Activated naive CD4-positive, alpha-beta T cell treated with anti-CD3 and anti-CD28 coated beads, Interleukin-2, amount 50 U/mL, for 24 hours (primary cell): ENCODE data around the gene PPP1R16B.
A peak's percentile ranks its signal among the peaks of the same experiment; 100 is the strongest.

Experiments
- H3K27ac Mint-ChIP-seq: one replicate; pipeline ENCODE4 v1.8.0; 2021; ENCODE audit warnings: mild to moderate bottlenecking, mixed read lengths
- H3K27me3 Mint-ChIP-seq: one replicate; pipeline ENCODE4 v1.8.0; 2021; ENCODE audit warnings: mixed read lengths
- H3K36me3 Mint-ChIP-seq: one replicate; pipeline ENCODE4 v1.8.0; 2021; ENCODE audit warnings: mixed read lengths
- H3K4me1 Mint-ChIP-seq: one replicate; pipeline ENCODE4 v1.8.0; 2021; ENCODE audit warnings: mixed read lengths
- H3K4me3 Mint-ChIP-seq: one replicate; pipeline ENCODE4 v1.8.0; 2021; ENCODE audit warnings: mild to moderate bottlenecking, mixed read lengths
- H3K9me3 Mint-ChIP-seq: one replicate; pipeline ENCODE4 v1.8.0; 2021; ENCODE audit warnings: mixed read lengths

Gene PPP1R16B

DNA sequence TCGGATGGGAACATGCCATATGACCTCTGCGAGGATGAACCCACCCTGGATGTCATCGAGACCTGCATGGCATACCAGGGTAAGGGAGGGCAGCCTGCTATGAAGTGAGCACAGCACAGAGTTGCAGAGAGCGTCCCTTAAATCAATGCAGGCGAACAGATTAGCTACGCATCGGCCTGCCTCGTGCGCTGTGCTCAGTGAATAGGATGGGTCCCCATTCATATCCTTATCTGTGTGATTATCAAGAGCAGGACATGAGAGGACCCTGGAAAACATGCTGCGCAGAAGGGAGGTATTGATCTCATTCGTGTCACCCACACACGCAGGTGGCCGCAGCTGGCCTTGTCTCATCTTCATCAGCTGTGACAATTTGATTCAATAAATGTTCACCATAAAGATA lies 95.1 kb downstream of the PPP1R16B start:
- Mint-ChIP-seq H3K4me3 (no peak overlapping the region), H3K4me1 (no peaks in the 10 kb centered on the region), H3K9me3 (no peaks in the 10 kb centered on the region), H3K27me3 (no peaks in the 10 kb centered on the region), H3K27ac (no peak overlapping the region), H3K36me3 (peaks cover 32% of the 10 kb centered on the region)

DNA sequence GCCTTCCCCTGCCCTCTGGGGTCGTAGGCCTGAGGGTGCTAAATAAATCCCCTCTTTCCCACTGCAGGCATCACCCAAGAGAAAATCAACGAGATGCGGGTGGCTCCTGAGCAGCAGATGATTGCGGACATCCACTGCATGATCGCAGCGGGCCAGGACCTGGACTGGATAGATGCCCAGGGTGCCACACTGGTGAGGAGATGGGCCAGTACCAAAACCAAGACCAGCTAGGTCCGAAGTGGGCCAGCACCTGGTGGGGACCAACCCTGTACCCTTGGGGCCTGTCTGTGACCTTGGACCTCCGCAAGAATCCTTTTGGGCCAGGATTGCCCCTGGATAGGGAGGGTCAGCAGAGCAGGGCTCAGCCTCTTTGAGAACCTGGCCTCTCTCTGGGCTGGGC lies 97.1 kb downstream of the PPP1R16B start:
- Mint-ChIP-seq H3K4me3 (no peak overlapping the region), H3K4me1 (no peaks in the 10 kb centered on the region), H3K27ac (no peak overlapping the region), H3K27me3 (no peaks in the 10 kb centered on the region), H3K36me3 (peaks cover 34% of the 10 kb centered on the region), H3K9me3 (no peaks in the 10 kb centered on the region)

DNA sequence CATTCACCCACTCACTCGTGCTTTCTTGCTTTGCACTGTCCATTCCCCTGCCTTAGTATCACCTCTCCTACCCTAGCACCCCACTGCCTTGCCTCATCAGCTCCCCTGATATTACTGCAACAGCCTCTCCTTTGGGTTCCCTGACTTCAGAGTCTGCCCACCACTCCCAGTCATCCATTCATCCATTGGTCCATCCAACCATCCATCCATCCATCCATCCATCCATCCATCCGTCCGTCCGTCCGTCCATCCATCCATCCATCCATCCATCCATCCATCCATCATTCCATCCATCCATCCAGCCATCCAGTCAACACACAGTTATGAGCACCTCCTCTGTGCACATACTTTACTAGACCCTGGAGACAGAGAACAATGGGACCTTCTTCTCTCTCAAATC lies 97.8 kb downstream of the PPP1R16B start:
- Mint-ChIP-seq H3K4me3 (no peak overlapping the region), H3K36me3 (peaks cover 37% of the 10 kb centered on the region), H3K4me1 (no peaks in the 10 kb centered on the region), H3K9me3 (no peaks in the 10 kb centered on the region), H3K27me3 (no peaks in the 10 kb centered on the region), H3K27ac (peak overlapping the region; percentile 61)

DNA sequence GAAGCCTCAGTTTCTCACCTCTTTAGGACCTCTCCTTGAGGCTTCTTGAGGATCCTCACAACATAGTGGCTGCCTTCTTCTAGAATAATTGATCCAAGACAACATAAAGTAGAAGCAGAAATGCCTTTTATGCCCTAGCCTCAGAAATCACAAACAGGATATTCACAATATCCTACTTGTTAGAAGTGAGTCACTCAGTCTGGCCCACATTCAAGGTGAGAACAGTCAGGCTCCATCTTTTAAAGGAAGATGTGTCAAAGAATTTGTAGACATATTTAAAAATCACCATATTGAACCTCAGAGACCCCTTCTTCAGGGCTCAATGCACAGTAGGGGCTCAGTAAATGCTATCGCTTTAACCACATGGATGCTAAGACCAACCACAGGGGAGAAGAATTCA lies 99.9 kb downstream of the PPP1R16B start:
- Mint-ChIP-seq H3K36me3 (peaks cover 44% of the 10 kb centered on the region), H3K4me3 (no peak overlapping the region), H3K27me3 (no peaks in the 10 kb centered on the region), H3K9me3 (no peaks in the 10 kb centered on the region), H3K27ac (no peak overlapping the region), H3K4me1 (no peaks in the 10 kb centered on the region)

DNA sequence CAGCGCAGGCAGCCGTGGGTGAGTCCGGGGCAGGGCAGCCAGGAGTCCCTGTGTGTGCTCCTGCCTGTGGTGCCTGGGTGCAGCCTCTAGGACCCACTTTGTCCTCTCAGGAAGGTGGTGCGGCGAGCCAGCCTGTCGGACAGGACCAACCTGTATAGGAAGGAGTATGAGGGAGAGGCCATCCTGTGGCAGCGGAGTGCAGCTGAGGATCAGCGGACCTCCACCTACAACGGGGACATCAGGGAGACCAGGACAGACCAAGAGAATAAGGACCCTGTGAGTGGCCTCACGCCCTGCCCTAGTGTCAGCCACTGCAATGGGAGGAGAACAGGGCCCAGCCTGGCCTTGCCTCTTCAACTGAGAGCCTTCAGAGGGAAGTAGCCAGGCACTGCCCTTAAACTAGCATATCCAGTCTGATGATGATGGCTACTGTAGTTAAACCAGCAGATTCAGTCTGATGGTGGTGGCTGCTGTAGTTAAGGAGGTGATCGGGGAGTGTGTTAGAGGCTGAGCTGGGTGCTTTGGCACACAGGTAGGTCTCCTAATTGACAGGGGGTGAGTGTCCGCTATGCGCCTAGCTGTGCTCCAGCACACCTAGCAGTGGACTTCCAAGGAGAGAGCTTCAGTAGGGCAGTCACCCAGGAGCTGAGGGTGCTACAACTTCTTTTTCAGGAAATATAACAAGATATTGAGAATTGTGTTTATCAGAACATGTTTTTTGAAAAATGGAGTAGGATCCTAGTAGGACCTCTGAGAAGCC lies 102.6 kb downstream of the PPP1R16B start:
- Mint-ChIP-seq H3K36me3 (peaks cover 35% of the 10 kb centered on the region), H3K27ac (no peak overlapping the region)

DNA sequence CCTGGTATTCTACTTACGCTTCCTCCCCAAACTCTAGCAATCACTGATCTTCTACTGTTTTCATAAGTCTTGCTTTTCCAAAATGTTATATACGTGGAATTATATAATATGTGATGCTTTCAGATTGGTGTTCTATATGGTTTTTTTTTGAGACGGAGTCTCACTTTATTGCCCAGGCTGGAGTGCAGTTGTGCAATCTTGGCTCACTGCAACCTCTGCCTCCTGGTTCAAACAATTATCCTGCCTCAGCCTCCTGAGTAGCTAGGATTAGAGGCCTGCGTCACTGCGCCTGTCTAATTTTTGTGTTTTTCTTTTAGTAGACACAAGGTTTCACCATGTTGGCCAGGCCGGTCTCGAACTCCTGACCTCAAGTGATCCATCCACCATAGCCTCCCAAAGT lies 109.9 kb downstream of the PPP1R16B start:
- no peaks in the 10 kb centered on the region for H3K9me3 Mint-ChIP-seq
- H3K36me3 Mint-ChIP-seq = peaks cover 8% of the 10 kb centered on the region
- H3K27me3 Mint-ChIP-seq = no peaks in the 10 kb centered on the region
- no peaks in the 10 kb centered on the region for H3K4me1 Mint-ChIP-seq
- no peak overlapping the region for H3K27ac Mint-ChIP-seq
- H3K4me3 Mint-ChIP-seq = no peak overlapping the region

More for the DNA sequence above, 102.6 kb downstream of the PPP1R16B start:
- no peak overlapping the region for H3K4me3 Mint-ChIP-seq
- H3K4me1 Mint-ChIP-seq = no peaks in the 10 kb centered on the region
- H3K9me3 Mint-ChIP-seq = no peaks in the 10 kb centered on the region
- no peaks in the 10 kb centered on the region for H3K27me3 Mint-ChIP-seq

DNA sequence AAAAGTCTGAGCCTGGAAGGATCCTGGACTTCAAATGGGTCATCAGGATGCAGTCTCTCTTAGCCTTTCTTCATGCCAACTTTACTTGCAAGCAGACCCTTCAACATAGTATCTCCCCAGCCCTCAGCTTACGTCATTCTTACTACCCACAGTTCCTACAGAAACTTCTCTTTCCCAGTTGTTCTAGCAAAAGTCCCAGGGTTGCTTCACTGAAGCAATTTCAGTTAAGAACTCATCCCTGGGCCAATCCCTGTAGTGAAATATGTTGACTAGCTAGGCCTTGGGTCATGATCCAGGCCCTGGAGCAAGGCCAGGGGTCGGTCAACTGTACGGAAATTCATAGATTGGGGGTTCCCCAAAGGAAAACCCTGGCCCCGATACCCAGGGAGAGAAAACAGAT lies 112.2 kb downstream of the PPP1R16B start:
- peaks cover 7% of the 10 kb centered on the region for H3K36me3 Mint-ChIP-seq
- H3K9me3 Mint-ChIP-seq = no peaks in the 10 kb centered on the region
- no peaks in the 10 kb centered on the region for H3K4me1 Mint-ChIP-seq
- H3K27me3 Mint-ChIP-seq = no peaks in the 10 kb centered on the region
- H3K4me3 Mint-ChIP-seq = no peak overlapping the region
- no peak overlapping the region for H3K27ac Mint-ChIP-seq

DNA sequence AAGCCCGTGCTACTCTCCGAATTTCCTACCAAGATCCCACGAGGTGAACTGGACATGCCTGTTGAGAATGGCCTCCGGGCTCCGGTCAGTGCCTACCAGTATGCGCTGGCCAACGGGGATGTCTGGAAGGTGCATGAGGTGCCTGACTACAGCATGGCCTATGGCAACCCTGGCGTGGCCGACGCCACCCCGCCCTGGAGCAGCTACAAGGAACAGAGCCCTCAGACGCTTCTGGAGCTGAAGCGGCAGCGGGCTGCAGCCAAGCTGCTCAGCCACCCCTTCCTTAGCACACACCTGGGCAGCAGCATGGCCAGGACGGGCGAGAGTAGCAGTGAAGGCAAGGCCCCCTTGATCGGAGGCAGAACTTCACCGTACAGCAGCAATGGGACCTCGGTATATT lies 112.7 kb downstream of the PPP1R16B start:
- no peaks in the 10 kb centered on the region for H3K4me1 Mint-ChIP-seq
- H3K4me3 Mint-ChIP-seq = no peak overlapping the region
- H3K9me3 Mint-ChIP-seq = no peaks in the 10 kb centered on the region
- no peaks in the 10 kb centered on the region for H3K27me3 Mint-ChIP-seq
- H3K36me3 Mint-ChIP-seq = peaks cover 7% of the 10 kb centered on the region
- H3K27ac Mint-ChIP-seq = no peak overlapping the region

DNA sequence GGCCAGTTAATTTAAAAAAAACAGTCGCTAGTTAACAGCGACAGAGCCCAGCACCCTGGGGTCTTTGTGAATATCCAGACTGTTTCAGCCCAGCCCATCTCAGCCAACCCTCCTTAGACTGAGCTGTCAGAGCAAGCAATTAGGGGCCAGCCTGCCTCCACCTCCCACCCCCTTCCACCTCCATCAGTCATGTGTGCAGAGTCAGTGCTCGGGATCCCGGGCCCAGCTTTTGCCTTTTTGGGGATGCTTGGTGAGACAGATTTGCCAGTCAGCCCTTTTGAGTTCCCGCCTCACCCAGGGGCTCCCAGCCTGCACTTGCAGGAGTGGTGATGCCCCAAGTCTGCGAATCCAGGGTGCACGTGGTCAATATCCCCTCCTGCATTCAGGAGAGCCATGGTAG lies 114.2 kb downstream of the PPP1R16B start:
- Mint-ChIP-seq H3K27me3 (no peaks in the 10 kb centered on the region), H3K4me1 (no peaks in the 10 kb centered on the region), H3K27ac (no peak overlapping the region), H3K36me3 (peaks cover 6% of the 10 kb centered on the region), H3K4me3 (no peak overlapping the region), H3K9me3 (no peaks in the 10 kb centered on the region)

DNA sequence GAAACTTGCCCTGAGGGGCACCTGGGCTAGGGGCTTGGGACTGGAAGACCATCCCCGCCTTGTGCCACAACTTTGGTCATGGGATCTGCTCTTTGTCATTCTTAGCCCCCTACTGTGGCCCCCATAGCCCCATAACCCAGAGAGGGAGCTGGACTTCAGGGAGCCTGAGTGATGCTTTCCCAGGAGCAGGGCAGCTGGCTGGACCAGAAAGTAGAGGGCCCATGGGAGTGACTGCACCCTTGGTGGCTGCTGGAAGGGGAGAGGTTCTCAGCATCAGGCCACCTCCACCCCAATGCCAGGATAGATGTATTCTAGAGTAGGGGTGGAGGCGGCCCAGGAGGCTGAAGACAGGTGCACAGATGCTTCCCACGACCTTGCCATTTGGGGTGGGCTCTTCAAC lies 114.9 kb downstream of the PPP1R16B start:
- Mint-ChIP-seq H3K4me1 (peaks cover 5% of the 10 kb centered on the region), H3K36me3 (peaks cover 6% of the 10 kb centered on the region), H3K9me3 (no peaks in the 10 kb centered on the region), H3K27ac (no peak overlapping the region), H3K4me3 (no peak overlapping the region), H3K27me3 (no peaks in the 10 kb centered on the region)

DNA sequence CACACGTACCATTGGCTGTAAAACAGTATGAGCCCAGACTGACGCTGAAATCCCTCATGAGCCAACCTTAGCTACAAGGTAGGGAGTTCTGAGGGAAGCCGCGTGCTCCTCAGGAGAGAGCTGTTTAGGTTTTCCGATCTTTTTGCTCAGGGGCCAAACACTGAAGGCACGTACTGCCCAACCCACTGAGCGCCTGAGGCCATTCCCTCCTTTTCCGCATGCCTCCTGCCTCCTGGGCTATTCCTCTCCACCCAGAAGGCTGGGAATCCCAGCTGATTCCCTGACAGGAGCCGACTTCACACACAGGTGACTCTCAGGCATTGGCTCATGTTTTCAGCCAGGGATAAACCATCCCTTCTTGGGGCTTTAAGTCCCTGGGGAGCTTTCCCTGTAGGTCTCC lies 115.4 kb downstream of the PPP1R16B start:
- Mint-ChIP-seq H3K4me3 (no peak overlapping the region), H3K27ac (no peak overlapping the region), H3K36me3 (peaks cover 6% of the 10 kb centered on the region), H3K9me3 (no peaks in the 10 kb centered on the region), H3K27me3 (no peaks in the 10 kb centered on the region), H3K4me1 (peaks cover 5% of the 10 kb centered on the region)

DNA sequence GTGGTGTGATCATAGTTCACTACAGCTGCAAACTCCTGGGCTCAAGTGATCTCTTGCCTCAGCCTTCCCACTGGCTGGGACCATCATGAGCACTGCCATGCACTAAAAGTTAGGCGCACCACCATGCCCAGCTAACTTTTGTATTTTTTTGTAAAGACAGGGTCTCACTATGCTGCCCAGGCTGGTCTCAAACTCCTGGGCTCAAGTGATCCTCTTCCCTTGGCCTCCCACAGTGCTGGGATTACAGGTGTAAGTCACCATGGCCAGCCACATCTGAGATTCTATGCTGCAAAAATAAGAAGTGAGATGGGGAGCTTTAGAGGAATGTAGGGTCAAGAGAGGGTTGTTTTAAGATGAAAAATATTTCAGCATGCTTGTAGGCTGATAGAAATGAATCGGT lies 119.2 kb downstream of the PPP1R16B start:
- H3K27ac Mint-ChIP-seq = no peak overlapping the region
- H3K27me3 Mint-ChIP-seq = no peaks in the 10 kb centered on the region
- H3K36me3 Mint-ChIP-seq = no peaks in the 10 kb centered on the region
- peak overlapping the region; percentile 5 for H3K4me3 Mint-ChIP-seq
- H3K4me1 Mint-ChIP-seq = peaks cover 14% of the 10 kb centered on the region
- H3K9me3 Mint-ChIP-seq = no peaks in the 10 kb centered on the region

DNA sequence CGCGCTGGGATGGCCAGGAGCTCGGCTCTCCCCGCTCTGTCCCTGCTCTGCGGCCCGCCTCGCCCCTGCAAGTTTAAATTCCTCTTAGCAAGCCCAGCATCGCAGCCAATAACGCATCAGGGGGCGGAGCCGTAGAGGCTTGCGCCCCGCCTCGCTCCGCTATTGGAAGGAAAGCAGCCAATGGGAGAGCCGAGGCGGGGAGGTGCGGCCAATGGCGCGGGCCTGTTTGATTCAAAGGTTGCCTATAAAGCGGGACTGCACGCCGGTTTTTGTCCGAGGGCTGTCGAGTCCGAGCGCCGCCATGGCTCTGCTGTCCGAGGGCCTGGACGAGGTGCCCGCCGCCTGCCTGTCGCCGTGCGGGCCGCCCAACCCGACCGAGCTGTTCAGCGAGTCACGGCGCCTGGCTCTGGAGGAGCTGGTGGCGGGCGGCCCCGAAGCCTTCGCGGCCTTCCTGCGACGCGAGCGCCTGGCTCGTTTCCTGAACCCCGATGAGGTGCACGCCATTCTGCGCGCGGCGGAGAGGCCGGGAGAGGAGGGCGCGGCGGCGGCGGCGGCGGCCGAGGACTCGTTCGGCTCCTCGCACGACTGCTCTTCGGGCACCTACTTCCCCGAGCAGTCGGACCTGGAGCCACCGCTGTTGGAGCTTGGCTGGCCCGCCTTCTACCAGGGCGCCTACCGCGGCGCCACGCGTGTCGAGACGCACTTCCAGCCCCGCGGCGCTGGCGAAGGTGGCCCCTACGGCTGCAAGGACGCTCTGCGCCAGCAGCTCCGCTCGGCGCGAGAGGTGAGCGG lies 120.8 kb downstream of the PPP1R16B start, which contains the start of gene FAM83D:
Gene FAM83D, plus strand, starts transcription at position 276 of the 792 bp plus-strand sequence. Its CDS starts 26 bp downstream, at position 302.
- Mint-ChIP-seq H3K4me1 (peaks cover 14% of the 10 kb centered on the region), H3K27me3 (no peaks in the 10 kb centered on the region), H3K36me3 (no peaks in the 10 kb centered on the region), H3K9me3 (no peaks in the 10 kb centered on the region), H3K27ac (no peak within 1 kb of the TSS), H3K4me3 (peak within 1 kb of the TSS; percentile 80)

DNA sequence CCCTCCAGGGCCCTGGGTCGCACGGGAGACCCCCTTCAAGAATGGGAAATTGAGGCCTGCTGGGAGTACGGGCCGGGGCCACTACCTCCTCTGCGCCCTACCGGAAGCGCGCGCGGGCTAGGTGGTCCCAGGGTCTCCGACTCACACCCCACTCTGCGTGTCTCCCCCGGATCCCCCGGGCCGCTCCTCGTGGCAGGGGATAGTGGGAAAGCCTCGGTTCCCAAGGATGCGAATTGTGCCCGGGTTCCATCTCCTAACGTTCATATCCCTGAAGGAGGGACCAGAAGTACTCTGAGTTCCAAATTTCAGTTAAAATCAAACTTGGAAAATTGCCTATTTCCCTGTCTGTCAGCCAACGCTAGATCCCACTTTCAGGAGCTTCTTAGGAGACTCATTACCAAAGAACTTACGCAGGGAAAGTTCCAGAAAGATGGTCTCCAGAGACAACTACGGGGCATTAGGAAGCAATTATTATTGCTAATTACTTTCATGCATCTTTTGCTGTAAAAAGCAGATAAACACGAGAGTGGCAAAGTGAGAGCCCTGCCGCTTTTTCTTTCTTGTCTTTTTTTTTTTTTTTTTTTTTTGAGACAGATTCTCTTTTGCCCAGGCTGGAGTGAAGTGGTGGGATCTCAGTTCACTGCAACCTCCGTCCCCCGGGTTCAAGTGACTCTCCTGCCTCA lies 121.6 kb downstream of the PPP1R16B start:
- H3K36me3 Mint-ChIP-seq = no peaks in the 10 kb centered on the region
- H3K27me3 Mint-ChIP-seq = no peaks in the 10 kb centered on the region
- peaks cover 14% of the 10 kb centered on the region for H3K4me1 Mint-ChIP-seq
- H3K9me3 Mint-ChIP-seq = no peaks in the 10 kb centered on the region
- no peak overlapping the region for H3K27ac Mint-ChIP-seq
- peak overlapping the region; percentile 80 for H3K4me3 Mint-ChIP-seq

DNA sequence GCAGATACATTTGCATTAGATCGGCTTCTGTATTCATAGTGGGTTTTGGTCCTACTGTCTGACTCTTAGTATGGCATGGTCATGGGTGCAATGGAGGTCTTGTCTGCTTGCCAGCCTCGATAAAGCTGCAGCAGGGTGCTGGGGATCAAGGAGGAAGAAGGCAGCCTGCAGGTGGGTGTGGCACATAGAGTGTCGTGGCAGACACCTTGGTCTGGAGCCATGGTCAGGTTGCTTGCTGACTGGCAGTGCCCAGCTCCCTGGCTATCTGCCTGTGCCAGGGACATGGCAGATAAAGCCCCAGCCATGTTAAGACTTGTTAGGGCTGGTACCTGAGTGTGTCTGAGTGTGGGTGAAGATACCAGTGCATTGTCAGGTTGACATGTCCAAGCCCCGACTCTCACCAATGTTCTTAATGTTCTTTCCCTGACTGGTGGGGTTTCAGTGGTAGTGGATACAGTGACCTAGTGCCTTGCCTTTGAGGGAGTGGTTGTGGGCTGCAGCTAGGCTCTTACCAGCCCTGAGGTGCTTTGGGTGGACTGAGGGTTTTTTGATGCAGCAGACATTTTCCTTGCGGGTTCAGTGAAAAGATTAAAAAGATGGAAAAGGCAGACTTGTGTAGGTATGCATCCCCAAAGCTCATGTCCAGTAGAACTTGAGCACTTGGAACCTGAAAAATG lies 122.5 kb downstream of the PPP1R16B start:
- Mint-ChIP-seq H3K27ac (no peak overlapping the region), H3K27me3 (no peaks in the 10 kb centered on the region), H3K4me1 (peaks cover 14% of the 10 kb centered on the region), H3K9me3 (no peaks in the 10 kb centered on the region), H3K4me3 (peak overlapping the region; percentile 80), H3K36me3 (no peaks in the 10 kb centered on the region)
